GM18508 (cell line): ENCODE results near the gene RNF220.

Experiments
- ATAC-seq: cut with Tn5 transposase; IDR thresholded peaks from one replicate; pipeline ENCODE4 v1.9.1; 2021; ENCODE audit warnings: moderate number of reproducible peaks; ENCODE audit not compliant: insufficient read depth, unreplicated experiment

Gene RNF220

DNA sequence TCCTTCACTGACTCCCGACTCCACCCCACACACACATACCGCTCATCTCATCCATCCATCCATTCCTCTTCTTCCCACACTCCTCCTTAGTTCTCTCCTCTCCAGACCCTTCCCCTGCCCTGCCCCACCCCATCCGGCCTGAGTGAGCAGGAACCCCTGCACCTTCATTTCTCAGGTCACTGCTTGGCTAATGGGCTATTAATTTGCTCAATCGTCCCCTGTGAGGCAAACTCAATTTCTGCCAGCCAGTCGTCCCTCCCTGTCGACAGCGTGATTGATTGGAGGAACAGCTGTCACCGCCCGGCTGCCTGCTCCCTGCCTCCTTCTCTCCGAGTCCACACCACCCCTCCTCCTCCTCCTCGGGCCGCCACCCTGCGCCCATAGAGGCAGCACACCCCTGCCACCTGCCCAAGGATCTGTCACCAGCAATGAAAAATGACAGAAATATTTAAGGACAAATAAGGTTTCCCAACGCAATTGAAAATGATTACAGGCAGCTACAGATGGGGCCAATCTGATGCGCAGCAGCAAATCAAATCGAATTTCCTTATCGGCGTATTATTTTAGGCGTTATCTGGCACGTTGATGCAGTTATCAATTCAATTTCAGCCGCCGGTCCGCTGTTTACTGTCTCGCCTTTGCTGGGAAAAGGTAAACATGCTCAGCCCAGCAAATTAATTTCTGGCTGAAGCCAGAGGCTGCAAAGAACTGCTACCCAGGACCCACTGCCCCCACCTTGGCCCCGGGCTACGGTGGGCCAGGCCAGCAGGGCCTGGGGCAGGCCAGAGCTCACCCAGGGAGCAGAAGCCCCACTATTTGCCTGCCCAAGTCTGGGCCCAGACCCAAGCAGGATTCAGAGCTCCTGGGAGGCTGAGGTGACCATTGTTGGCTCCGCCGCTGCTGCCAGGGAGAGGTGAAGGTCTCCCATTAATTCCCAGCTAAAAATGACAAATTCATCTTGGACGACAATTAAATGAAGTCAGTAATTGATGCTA lies 197.9 kb downstream of the RNF220 start:
- ATAC-seq = no peak

DNA sequence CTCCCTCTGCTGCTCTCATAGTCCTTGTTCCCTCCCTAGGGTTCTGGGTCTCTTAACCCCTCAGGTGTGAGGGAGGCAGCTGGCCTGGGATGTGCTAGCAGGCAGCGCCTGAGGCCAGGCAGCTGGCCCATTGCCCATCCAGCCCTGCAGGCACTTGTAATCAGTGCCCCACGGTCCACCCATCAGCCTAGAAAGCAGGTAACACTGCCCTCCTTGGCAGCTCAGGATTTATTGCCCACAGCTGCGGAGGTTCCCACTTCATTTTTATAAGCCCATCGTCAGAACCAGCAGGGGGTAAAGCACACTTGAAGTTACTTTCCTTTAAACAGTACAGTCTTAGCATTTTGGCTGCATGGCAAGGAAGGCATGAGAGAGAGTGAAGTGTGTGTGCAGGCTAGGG lies 198.7 kb downstream of the RNF220 start:
- no peak for ATAC-seq

DNA sequence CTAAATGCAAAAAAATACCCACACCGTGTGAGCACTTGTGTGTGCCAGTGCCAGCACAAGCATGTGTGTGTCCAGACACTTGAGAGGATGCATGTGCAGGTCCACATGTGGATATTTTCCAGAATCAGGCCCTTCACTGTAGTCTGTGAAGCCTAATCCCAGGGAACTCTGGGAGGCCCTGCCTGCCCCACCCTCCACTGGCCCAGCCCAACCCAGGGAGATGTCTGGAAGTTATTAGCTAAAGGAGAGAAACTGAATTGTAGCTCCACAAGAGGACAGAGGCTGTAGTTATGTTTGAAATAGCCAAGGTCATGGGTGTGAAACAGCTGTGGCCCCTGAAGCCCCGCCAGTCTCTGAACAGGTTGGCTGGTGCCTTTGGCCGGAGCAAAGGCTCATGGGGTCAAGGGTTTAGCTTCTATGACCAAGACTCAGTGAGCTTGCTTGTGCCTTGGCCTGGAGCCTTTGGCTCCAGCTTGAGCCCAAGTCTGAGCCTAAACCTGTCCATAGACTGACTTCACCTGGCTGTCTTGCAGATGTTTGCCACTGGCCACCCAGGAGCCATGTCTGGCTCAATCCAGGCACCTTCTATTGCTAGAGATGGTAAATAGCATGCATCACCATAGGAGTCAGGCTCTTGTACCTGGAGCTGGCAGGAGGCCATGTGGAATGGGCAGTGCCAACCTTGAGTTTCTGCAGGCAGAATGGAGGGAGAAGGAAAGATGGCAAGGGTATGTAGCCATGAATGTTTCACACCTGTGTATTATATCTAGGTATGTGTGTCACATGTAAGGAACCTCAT lies 199.3 kb downstream of the RNF220 start:
- no peak for ATAC-seq

DNA sequence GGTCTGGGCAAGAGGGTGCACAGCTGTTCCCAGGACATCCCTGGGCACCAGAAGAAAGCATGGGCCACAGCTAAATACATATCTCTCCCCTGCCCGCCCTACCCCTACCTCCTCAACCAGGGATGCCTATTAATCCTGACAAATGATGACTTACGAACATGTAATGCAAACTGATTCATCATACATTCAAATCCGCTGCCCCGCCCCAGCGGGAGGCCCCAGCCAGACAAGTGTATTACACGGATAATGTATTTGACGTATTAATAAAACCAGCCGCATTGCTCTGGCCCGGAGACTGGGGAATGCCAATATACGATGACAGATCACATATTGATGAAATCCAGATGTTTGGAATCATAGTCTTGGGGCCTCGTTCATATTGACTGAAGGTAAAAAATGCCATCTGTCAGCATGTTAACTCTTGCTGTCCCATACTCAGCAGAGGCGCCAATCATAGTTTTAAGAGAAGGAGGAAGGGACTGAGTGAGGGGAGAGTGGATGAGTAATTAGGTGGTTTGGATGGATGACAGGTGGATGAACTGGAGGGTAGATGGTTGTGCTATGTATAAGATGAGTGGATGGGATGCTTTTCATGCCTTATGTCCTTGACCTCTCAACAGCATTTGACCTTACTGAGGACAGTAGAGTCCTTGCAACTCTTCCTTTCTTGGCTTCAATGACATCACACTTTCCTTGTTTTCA lies 201.0 kb downstream of the RNF220 start:
- ATAC-seq = no peak

DNA sequence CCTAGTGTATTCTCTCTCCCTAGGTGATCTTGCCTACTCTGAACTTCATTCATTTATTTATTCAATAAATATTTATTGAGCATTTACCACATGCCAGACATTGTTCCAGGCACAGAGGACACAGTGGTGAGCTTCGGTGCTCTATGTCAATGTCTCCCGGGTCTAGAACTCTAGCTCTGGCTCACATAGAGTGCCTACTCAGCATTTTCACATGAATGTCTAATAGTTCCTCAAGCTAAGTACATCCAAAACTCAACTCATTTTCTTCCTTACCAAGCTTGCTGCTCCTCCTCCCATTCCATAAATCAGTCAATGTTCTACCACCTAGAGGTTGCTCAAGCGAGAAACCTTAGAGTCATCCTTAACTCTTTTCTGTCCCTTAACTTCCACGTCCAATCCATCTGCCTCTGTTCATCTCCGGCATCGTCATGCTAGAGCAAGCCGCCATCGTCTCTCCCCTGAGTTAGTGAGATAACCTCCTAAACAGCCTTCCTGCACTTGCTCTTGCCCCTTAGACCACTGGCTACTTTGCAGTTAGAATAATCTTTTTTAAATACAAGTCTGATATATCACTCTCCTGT lies 201.7 kb downstream of the RNF220 start:
- no peak for ATAC-seq

DNA sequence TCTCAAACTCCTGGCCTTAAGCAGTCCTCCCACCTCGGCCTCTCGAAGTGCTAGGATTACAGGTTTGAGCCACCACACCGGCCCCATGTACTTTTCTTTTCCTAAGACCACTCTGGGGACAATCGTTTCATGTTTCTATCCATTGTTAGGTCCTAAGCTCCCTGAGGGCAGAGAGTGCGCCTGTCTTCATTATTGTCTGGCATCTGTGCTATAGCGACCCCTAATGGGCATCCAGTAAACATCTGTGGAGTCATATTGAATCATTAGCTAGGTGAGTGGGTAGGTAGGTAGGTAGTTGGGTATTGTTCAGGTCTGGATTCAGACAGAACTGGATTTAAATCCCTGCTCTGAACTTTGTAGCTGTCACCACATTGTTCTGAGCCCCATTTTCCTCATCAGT lies 203.1 kb downstream of the RNF220 start:
- no peak for ATAC-seq

DNA sequence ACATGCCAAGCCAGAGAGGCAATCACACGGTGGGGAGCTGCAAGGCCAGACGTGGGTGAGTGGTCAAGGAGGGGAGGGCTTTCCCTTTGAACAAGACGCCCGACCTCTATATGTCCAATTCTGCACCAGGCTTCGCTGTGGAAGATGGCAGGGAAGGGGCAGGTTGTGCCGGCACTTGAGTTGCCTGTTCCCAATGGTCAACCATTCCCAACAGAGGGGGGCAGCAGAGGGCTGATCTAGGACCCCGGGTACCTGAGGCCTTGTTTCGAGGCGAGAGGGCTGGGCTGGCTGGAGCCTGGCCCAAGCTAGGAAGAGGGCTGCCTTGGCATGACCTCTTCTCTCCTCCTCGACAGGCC lies 204.3 kb downstream of the RNF220 start:
- ATAC-seq = no peak

DNA sequence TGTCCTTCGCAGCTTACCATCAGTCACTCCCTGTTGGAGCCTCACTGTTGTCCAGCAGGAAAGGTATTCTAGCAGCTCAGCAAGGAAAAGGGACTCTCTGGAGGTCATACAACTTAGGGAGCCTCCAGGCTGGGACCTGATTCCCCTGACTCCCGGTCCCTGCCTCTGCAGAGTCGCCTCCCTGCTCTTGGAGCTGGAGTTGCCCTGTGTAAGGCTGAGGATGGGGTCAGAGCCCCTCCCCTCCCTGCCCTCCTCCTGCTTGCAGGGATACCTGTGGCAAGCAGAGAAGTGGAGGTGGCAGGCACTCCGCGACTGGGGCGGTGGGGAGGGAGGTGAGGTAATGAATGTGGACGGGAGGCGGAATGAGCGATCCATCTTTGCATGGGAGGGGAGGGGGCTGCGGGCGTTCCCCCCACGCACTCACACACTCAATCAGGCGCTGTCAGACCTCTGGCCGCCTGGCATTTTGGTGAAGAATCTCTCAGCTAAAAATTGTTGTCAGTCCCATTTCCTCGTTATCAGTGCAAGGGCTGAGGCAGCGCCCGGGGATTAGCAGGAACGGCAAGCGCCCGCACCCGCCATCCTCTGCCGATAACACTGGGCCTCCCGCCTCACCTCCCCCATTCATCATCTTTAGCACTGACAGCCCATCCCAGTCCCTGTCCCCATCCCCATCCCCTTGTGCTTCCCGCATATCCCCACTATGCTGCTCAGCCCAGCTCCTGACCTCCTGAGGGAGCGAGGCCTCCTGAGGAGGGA lies 204.9 kb downstream of the RNF220 start:
- ATAC-seq = no peak

DNA sequence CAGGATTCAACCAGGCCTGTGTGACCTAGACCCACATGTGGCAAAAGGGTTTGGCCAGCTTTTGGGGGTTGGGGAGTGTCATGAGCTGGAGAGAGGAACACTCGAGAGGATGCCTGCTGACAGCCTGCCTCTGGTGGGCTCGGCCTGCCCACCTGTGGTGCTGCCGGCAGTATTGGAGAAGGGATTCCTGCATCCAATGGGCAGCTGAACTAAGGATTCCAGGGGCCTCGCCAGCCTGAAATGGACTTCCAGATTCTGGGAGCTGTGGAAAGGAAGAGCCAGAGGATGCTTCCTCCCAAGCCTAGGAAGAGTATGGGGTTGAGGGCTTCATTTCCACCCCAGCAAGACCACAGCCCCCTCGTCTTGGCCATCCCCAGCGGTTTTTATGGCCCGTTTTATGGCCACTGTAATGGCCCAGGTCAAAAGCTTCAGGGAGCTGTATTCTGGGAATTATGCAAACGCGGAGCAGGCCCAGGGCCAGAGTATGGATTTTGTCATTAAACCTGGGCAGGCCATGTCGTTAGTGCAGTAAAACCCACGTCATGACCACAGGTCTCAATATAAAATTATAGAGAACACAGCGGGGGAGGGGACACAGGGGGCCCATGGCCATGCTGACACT lies 205.6 kb downstream of the RNF220 start:
- ATAC-seq = no peak

DNA sequence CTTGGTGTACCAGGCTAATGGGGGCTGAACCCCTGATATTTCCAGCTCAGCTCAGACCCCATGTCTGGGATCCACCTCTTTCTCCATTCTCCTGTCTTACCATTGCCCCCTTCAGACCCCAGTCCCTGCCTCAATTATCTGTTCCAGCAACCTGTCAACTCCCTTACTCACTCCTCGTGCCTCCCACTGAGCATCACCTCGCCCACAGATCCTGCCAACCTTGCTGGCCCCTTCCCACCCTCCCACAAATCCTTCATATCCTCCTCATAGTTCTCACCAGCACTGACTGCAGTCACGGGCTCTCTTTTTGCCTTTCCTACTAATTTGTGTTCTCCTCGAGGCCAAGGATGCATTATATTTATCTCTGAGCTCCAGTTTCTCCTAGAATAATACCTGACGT lies 206.4 kb downstream of the RNF220 start:
- ATAC-seq = no peak

DNA sequence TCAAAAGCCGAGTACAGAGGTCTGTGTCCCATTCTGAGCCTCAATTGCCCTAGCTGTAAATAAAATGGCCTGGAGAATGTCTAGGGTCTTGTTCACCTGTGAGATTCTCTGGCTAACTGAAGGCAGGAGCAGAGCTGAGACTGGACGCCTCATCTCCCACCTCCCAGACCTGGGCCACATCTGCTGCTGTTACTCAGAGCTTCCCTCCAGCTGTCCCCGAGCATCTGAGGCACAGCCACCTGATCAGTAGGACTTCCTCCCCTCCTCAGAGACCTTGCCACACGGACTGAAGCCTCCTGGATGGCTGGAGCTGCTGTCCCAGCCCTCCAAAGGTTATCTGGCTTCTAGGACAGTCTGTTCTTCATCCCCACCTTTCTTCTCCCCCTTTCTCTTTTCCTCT lies 206.8 kb downstream of the RNF220 start:
- ATAC-seq = no peak

DNA sequence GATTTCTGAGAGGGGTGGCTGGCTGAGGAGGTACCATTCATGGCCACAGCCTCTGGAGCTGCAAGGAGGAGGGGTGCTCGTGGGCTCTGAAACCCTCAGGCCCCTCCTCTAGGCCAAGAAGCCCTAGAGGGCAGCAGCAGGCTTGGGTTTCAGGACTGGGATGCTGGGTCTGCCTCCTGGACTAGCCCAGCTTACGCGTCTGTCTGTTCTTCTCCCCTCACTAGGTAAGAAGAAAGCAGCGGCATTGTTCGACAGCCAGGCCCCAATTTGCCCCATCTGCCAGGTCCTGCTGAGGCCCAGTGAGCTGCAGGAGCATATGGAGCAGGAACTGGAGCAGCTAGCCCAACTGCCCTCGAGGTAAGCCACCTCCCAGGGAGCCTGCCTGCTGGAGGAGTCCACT lies 208.9 kb downstream of the RNF220 start:
- no peak for ATAC-seq

DNA sequence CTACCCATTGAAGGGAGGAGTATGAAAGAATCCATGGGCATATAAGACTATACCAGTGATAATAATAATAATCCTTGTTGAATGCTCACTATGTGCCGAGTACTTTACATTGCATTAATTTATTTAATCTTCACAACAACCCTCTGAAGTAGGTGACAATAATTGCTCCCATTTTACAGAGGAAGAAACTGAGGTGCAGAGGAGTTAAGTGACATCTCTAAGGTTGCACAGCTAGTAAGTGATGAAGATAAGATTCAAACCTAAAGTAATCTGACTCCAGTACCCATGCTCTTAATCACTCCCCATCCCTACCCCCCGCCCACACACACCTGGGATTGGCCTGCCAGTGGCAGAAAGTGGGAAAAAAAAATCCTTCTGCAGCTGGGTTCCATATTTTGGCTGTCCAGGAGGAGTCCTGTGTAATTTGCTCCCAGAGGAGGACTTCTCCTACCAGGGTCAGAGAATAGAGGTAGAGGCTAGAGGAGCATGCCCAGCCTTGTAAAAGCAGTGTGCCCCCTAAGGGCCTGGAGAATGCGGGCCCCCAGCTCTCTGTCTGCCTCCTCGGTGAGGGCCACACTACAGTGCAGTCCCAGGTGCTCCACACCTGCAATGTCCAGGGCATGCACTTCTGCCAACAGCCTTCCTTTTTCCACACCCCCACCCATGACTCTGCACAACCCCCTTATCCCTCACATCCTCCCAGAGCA lies 211.4 kb downstream of the RNF220 start:
- ATAC-seq = no peak

DNA sequence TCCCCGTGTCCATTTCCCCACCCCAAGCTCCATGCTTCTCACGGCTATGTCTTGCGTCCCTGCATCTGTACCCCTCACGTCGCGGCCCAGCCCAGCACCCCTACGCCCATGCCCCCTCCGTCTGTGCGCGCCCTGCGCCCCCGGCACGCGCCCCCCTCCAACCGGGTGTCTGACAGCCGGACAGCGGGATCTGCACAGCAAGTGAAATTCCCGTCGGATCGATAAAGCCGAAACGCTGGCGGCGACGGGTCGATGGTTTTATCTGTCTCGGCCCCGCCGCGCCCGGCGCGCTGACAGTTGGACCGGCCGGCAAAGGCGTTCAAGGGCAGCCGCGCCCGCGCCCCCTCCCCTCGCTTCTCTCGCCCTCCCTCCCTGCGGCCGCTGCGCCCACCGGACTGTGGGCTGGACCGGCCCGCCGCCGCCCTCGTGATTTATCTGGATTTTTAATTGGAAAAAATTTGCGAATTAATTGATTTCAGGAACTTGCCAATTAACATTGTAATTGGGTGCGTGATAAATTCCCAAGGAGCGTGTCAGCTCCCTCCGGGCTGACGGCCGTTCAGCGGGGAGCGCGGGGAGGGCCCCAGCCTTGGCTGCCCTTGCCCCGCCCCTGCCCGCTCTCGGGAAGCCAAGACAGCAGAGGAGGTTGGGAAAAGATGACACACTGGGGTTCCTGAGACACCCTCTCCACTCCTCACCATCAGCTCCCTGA lies 212.1 kb downstream of the RNF220 start:
- ATAC-seq = no peak

DNA sequence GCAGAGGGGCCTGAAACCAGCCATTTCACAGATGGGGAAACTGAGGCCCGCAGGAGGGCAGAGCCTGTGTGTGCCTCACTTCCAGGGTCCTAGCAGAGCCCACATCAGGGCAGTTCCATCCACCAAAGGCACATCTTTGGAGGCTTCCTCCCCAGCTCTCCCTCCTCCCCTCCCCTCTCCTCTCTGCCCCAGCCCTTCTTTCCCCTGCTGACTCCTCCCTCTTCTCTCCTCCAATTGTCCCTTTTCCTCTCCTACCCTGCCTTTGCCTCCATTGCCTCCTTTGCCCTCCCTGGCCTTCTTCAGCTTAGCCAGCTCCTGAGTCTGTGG lies 212.6 kb downstream of the RNF220 start:
- no peak for ATAC-seq

DNA sequence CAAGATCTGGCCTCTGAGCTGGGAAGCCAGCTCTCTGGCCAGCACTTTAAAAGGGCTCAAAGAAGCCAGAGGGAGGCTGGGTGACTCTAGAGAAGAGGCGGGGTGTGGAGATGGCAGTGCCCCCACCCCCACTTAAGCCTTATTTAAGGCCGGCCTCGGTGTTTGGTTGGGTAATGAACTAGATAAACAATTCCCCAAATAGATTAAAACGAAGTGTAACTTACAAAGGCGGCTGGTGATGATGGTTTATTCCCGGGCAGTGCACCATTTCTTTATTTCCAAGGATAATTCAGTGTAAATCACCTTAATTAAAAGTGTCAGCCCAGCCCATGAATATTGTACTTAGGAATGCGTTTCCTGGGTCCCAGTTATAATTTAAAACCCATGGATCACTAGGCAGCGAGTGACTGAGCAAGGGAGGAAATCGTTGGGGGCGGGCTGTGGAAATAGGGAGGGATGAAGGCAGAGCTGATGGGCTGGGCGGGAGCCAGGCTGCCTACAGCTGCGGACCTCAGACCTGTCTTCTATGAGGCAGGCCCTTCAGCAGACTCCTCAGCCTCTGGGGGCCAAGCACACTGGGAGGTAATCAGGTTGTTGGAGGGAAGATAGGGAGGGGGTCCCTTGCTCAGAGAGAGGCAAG lies 214.3 kb downstream of the RNF220 start:
- ATAC-seq = no peak

DNA sequence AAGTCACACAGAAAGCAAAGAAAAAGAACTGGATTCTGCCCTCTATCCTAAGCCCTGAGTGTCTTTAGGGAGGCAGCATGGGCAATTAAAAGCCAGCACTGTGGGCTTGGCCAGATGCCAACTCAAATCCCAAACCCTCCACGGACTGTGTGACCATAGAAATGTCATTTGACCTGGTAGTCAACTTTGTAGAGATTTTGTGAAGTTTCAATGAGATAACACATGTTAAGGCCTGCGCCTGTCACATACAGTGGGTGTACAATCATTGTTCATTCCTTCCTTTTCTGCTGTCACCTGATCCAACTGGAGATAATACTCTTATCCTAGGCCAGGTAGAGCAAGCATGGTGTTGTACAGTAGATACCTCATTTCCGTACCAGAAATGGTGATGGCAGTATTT lies 215.0 kb downstream of the RNF220 start:
- ATAC-seq = no peak

DNA sequence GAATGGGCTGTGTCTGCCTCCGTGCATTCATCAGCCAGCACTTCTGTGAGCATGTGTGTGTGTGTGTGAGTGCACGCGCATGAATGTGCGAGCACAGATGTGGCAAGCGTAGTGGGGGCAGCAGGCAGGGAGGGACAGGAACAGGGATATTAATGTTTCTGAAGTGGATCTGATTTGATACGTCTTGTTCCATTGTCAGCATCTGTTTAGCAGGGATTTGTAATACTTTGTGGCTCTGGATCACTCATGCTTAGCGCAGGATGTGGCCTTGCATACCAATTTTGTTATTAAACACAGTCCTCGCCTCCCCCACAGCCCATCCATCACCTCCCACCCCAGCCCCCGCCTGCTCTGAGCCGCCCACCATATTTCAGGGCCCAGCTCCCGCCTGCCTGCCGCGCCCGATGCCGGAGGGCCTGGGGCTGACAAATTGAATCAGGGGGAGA lies 216.8 kb downstream of the RNF220 start:
- no peak for ATAC-seq
